Upper lobe of left lung (tissue), 6 donors: Measurements from ENCODE around the gene DAG1. TPM values are rescaled to one million over a fixed set of nuclear protein-coding genes. Genes with fewer than 3 reads are reported as not detected.

Experiments used
- ATAC-seq, 2 donors: fragments of 200-7000 bp; cut with Tn5 transposase; one replicate each; pipeline ENCODE4 v1.9.1; 2022; ENCODE audit warnings: mild to moderate bottlenecking in 2 of 2, moderate library complexity in 2 of 2; ENCODE audit not compliant: low FRiP score in 2 of 2
- DNase-seq, 2 donors: peaks; one replicate each; pipeline ENCODE4 v3.0.0-alpha.2; 2019 to 2020
- H3K27ac ChIP-seq, 4 donors: fragments of 200-600 bp; sonication (generic); one replicate each; pipeline ENCODE4 v1.5.1; 2016 to 2019
- H3K27me3 ChIP-seq, 4 donors: fragments of 200-600 bp; sonication (generic); one replicate each; pipeline ENCODE4 v1.5.1; 2017 to 2019
- H3K36me3 ChIP-seq, 4 donors: fragments of 200-600 bp; sonication (generic); one replicate each; pipeline ENCODE4 v1.5.1; 2016 to 2019
- H3K4me1 ChIP-seq, 4 donors: fragments of 200-600 bp; sonication (generic); one replicate each; pipeline ENCODE4 v1.5.1; 2018 to 2019
- H3K4me3 ChIP-seq, 4 donors: fragments of 200-600 bp; sonication (generic); one replicate each; pipeline ENCODE4 v1.5.1; 2017 to 2019; ENCODE audit warnings: mild to moderate bottlenecking in 2 of 4, moderate library complexity in 1 of 4
- H3K9me3 ChIP-seq, 4 donors: fragments of 200-600 bp; sonication (generic); one replicate each; pipeline ENCODE4 v1.5.1; 2018 to 2019
- EP300 ChIP-seq, 4 donors: sonication (generic); formaldehyde crosslinking; IDR thresholded peaks; one replicate each; pipeline ENCODE4 v1.5.1; 2017; ENCODE audit warnings: antibody characterized with exemption in 4 of 4, control low read depth in 2 of 4
- POLR2A ChIP-seq, 4 donors: fragments of 450-650 bp; IDR thresholded peaks; one replicate each; pipeline ENCODE4 v1.5.1; 2016 to 2017; ENCODE audit warnings: antibody characterized with exemption in 4 of 4, mild to moderate bottlenecking in 2 of 4
- POLR2AphosphoS5 ChIP-seq, 2 donors: sonication (generic); formaldehyde crosslinking; IDR thresholded peaks; one replicate each; pipeline ENCODE4 v1.5.1; 2017; ENCODE audit warnings: antibody characterized with exemption in 2 of 2
- WGBS, 2 donors: methylation state at CpG; one replicate each; pipeline ENCODE4 v1.1.5; 2017 to 2018; 5-methylcytosine and 5-hydroxymethylcytosine counted together
- total RNA-seq, 6 donors: library from RNA; depleted of rRNA in 4 of 6; stranded (reverse); fragments of >200 nt in 4 of 6; gene quantifications; one replicate each; pipeline versions ENCODE4 v1.1.0 to v1.2.1, GENCODE V29; 2016 to 2021
- TF ChIP-seq, protein P1 (sequence below), 6 experiments: fragments of 450-650 bp in 4 of 6; fragments of 200-600 bp in 2 of 6; sonication (generic) in 2 of 6; IDR thresholded peaks; one replicate each; pipeline ENCODE4 v1.5.1; 2016 to 2019; ENCODE audit warnings: antibody characterized with exemption in 6 of 6
- donor health status: DM: no; HTN: no; CAD: no; lungs with moderate emphysema.
- donor health status: DM: no; HTN: yes; CAD: no; lungs with severe emphysema.

Gene DAG1
- total RNA-seq, 6 donors from 2014 or later, result 22.0 to 104 (median 73.5) TPM

- no peaks in the 10 kb centered on the region for H3K9me3 ChIP-seq
- 44 to 47% methylated on average over 1 of the region's 1 CpG for WGBS, 2 donors
- TF ChIP-seq EP300 (IDR thresholded peaks at IDR 0.05), result no peak
- TF ChIP-seq POLR2AphosphoS5 (IDR thresholded peaks at IDR 0.05), result no peak
- no peak for TF ChIP-seq POLR2A (IDR thresholded peaks at IDR 0.05)
- TF ChIP-seq, protein P1, sequence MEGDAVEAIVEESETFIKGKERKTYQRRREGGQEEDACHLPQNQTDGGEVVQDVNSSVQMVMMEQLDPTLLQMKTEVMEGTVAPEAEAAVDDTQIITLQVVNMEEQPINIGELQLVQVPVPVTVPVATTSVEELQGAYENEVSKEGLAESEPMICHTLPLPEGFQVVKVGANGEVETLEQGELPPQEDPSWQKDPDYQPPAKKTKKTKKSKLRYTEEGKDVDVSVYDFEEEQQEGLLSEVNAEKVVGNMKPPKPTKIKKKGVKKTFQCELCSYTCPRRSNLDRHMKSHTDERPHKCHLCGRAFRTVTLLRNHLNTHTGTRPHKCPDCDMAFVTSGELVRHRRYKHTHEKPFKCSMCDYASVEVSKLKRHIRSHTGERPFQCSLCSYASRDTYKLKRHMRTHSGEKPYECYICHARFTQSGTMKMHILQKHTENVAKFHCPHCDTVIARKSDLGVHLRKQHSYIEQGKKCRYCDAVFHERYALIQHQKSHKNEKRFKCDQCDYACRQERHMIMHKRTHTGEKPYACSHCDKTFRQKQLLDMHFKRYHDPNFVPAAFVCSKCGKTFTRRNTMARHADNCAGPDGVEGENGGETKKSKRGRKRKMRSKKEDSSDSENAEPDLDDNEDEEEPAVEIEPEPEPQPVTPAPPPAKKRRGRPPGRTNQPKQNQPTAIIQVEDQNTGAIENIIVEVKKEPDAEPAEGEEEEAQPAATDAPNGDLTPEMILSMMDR (IDR thresholded peaks at IDR 0.05), result no peak
- no peaks in the 10 kb centered on the region for H3K36me3 ChIP-seq
- peak in 1 of 2 donors; percentile 6 for ATAC-seq
- H3K4me1 ChIP-seq, result peaks cover 14 to 48% (median 24%) of the 10 kb centered on the region in 4 donors
- peak overlapping the region; percentile 57 to 83 (median 78) for H3K27ac ChIP-seq
- H3K27me3 ChIP-seq, result no peaks in the 10 kb centered on the region
- no peak overlapping the region for H3K4me3 ChIP-seq
- no peak for DNase-seq
Measured at GRCh38 chr3:49461443-49462171, 8.5 kb upstream of the DAG1 start.

DNA sequence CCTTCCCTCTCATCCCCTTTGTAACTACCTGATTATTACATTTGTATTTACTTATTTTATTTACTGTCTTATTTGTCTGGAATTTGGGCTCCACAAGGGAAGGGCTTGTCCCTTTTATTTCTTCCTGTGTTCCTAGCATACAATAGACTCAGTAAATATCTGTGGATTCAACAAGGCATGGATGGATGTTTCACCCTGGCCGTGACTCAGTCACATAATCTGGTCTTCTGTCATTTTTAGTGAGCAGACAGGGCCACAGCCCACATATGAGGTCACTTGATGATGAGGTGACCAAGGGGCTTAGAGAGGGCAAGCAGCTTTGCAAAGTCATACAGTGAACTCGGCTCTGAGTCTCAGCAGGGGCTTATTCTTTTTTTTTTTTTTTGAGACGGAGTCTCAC lies 7.8 kb upstream of the DAG1 start:
- TF ChIP-seq EP300 (IDR thresholded peaks at IDR 0.05), result no peak
- TF ChIP-seq POLR2A (IDR thresholded peaks at IDR 0.05), result no peak
- no peak for TF ChIP-seq POLR2AphosphoS5 (IDR thresholded peaks at IDR 0.05)
- TF ChIP-seq, protein P1 (IDR thresholded peaks at IDR 0.05), result no peak
- Histone ChIP-seq H3K9me3 (no peaks in the 10 kb centered on the region), H3K27me3 (no peaks in the 10 kb centered on the region), H3K4me1 (peaks cover 14 to 48% (median 24%) of the 10 kb centered on the region in 4 donors), H3K36me3 (no peaks in the 10 kb centered on the region), H3K27ac (peak overlapping the region; percentile 57 to 83 (median 78)), H3K4me3 (no peak overlapping the region)
- ATAC-seq (peak in 1 of 2 donors; percentile 40), DNase-seq (no peak)
- WGBS, 2 donors, result 68 to 69% methylated on average over 3 of the region's 3 CpGs

GRCh38 chr3:49465270-49466034 lies 4.6 kb upstream of the DAG1 start:
- H3K4me1 ChIP-seq, result peaks cover 30 to 55% (median 37%) of the 10 kb centered on the region in 4 donors
- WGBS, 2 donors, result 79 to 87% methylated on average over 18 of the region's 18 CpGs
- DNase-seq (peak in 1 of 2 donors; percentile 48), ATAC-seq (no peak)
- H3K36me3 ChIP-seq, result no peaks in the 10 kb centered on the region
- H3K27ac ChIP-seq, result peak overlapping the region in 3 of 4 donors; percentile 22 to 72 (median 54)
- H3K4me3 ChIP-seq, result no peak overlapping the region
- H3K27me3 ChIP-seq, result no peaks in the 10 kb centered on the region
- H3K9me3 ChIP-seq, result no peaks in the 10 kb centered on the region
- TF ChIP-seq, protein P1 (IDR thresholded peaks at IDR 0.05), result no peak
- TF ChIP-seq POLR2AphosphoS5 (IDR thresholded peaks at IDR 0.05) (no peak), EP300 (IDR thresholded peaks at IDR 0.05) (no peak), POLR2A (IDR thresholded peaks at IDR 0.05) (no peak)

- TF ChIP-seq POLR2AphosphoS5 (IDR thresholded peaks at IDR 0.05) (no peak), POLR2A (IDR thresholded peaks at IDR 0.05) (no peak), EP300 (IDR thresholded peaks at IDR 0.05) (no peak)
- TF ChIP-seq, protein P1 (IDR thresholded peaks at IDR 0.05), result no peak
- 92 to 94% methylated on average over 2 of the region's 2 CpGs for WGBS, 2 donors
- H3K27ac ChIP-seq, result peak overlapping the region in 3 of 4 donors; percentile 22 to 72 (median 54)
- peaks cover 31 to 53% (median 37%) of the 10 kb centered on the region in 4 donors for H3K4me1 ChIP-seq
- no peaks in the 10 kb centered on the region for H3K36me3 ChIP-seq
- ATAC-seq (no peak), DNase-seq (no peak)
- no peaks in the 10 kb centered on the region for H3K9me3 ChIP-seq
- H3K27me3 ChIP-seq, result no peaks in the 10 kb centered on the region
- no peak overlapping the region for H3K4me3 ChIP-seq
Measured at GRCh38 chr3:49466085-49466484, 4.0 kb upstream of the DAG1 start.
